Glomerular visceral epithelial cell (primary cell): Measurements from ENCODE around the gene ARID1B.

Experiments
- DNase-seq: peaks from one replicate; pipeline ENCODE4 v3.0.0-alpha.2; 2016; ENCODE audit errors: extremely low spot score

The ARID1B gene

GRCh38 chr6:157047328-157047727 is 270.1 kb downstream of the ARID1B start:
- no peak for DNase-seq

DNA sequence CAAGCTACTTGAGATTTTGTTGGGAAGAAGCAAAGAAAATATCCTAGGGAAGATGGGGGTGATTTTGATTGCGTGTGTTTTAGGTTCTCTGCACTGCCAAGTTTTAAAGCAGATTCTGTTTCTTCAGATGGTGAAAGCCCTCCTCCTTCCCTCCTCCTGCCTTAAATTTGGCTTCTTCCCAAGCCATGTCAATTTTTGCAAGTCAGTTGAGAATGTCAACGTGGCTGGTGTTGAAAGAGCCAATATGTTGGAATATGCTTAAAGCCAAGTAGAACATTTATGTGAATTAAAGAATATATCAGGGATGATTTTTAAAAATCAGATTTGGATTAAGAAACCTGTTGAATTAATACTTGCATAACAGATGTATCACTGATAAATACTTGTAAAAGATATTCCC is 270.8 kb downstream of the ARID1B start:
- no peak for DNase-seq

- DNase-seq: no peak
Observed at GRCh38 chr6:157049133-157049532, 272.0 kb downstream of the ARID1B start.

GRCh38 chr6:157050537-157051265 is 273.5 kb downstream of the ARID1B start:
- no peak for DNase-seq

DNA sequence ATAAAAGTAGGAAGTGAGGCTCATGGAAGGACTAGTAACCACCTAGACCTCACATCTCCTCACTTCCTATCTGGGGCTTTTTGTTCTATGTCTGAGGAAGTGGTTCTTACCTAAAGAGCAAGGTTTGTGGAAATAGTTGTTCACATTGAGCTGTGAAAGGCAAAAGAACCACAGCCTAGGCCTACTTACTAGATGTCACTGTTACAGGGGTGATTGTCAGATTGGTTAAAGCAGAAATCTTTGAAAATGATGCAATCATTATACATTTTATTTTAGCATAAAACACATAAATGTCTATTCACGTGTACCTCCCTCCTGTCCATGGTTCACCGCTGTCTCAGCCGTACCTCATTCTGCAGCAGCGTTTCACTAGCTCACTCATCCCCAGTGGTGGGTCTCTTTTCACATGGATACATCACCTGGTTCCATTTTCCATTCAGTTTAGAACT is 277.4 kb downstream of the ARID1B start:
- no peak for DNase-seq

DNA sequence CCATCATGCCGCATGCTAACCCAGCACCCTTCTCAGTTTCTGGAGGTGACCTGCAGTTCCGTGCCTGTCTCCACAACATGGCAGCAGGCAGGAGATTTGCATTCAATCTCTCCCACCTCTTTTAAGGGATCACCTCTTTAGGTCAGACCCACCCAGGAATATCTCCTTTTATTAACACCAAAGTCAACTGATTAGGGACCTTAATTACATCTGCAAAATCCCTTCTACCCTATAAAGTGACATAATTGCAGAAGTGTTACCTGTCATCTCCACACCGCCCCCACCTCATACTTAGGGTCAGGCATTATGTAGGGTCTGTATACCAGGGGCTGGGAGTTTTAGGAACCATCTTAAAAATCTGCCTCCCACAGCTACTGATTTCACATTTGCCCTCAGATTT is 278.7 kb downstream of the ARID1B start:
- DNase-seq: no peak

GRCh38 chr6:157056275-157056674 is 279.1 kb downstream of the ARID1B start:
- no peak for DNase-seq

- no peak for DNase-seq
Observed at GRCh38 chr6:157058574-157058973, 281.4 kb downstream of the ARID1B start.

DNA sequence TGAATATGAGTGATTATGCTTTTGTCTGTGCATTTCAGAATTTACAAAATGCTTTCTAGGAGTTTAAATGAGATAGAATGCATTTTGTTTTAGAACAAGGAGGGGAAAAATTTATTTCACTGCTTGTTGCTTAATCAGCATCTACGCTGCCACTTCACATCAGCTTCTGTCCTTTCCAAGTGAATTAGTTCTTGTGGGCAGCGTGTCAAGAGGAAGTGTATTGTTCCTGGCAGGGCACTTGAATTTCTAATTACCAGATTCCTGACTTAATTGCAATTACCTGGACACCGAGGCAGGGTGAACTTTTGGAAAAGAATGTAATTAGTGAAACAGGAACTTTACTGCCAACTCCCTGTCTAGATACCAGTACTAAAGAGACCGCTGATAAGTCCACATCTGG is 282.6 kb downstream of the ARID1B start:
- DNase-seq: no peak

DNA sequence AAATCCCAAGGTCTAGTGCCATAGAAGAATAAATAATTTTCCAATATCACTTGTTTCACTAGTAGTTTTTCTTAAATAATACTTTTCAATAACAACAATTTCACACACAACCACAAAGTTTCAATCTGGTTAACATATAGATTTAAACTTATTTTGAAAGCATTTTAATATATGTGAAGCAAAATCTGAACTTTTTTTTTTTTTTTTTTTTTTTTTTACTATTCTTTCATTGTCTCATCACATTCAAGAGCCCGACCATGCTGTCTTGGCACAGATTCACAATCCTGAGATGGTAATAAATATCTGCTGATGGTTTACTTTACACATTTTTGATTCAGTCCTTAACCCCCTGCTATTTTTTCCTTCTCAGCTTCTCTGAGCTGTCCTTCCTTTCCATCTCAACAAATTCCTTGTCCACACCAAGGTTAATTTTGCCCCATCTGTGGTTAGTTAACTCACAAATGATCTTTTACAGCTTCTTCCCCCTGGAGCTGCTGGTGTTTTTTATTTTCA is 283.3 kb downstream of the ARID1B start:
- peak; percentile 31 for DNase-seq

DNA sequence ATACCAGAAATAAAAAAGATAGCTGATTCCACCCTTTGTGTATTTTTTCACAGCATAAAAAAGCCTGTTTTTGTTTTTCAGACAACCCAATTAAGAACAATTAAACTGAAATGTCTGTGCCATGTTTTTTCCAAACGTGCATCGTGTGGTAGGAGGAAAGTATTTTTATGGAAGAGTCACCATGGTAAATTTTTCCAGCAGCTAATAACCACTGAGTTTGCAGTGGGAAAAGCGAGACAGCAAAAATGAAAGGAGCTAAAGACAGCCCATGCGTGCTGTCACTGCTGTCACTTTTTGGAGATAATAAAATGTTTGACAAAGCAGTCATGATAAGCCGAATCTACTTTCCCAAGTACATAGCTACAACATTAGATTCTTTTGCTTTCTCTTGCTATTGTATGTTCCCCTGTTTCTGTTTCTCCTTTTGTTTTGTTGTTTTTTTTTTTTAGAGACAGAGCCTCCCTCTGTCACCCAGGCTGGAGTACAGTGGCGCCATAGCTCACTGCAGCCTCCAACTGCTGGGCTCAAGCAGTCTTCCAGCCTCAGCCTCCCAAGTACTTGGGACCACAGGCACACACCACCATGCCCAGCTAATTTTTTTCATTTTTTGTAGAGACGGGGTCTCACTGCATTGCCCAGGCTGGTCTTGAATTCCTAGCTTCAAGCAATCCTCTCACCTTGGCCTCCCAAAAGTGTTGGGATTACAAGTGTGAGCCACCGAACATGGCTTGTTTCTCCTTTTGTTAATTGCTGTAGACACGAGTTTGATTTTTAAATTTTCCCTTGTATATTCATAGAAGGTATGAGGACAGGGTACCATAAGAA is 284.8 kb downstream of the ARID1B start:
- DNase-seq: no peak

DNA sequence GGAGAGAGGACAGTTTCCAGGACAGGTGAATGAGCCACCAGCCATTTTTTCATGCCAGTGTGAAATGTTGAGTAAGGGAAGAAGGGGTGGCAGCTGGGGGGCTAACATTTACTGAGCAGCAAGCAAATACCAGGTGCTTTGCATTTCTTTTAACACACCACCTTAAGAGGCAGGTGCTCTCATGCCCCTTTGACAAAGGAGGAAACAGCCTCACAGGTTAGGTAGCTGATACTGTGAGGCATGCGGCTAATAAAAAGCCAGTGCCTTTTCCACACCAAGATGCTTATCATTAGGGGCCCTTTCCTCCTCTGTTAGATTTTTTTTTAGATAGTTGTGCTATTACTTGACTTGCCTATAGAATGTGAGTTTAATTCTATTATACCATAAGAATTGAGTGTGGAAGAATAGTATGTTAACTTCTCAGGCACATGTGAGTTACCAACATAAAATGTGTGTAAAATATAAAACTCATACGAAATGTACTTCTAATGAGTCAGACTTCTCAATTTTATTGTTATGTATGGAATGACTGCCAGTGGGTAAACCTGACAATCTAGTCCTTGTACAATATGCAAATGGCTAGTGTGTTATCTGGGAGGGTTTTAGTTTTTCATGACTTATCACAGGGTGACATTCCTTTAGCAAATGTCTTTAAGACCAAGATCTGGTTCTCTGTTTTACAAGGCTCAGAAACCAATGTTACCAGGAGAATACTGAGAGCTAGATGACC is 286.2 kb downstream of the ARID1B start:
- no peak for DNase-seq

DNA sequence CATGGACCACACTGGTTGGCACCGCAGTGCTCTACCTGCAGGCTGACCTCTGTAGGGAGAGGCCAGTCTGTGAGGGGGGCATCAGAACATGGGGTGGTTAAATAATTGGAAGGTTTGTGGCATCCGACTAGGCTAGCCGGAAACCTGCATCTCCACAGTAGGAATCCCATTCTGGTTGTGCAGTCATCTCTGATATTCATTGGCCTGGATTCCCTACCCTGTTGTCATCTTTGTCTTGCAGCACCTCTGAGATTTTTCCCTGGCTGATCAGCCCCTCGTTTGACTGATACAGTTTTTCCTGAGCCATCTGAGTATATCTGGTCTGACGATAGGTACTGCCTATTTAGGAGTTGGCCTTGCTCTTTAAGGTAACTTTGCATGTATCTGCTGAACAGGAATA is 286.7 kb downstream of the ARID1B start:
- no peak for DNase-seq

GRCh38 chr6:157064502-157064901 is 287.3 kb downstream of the ARID1B start:
- no peak for DNase-seq

GRCh38 chr6:157065366-157065765 is 288.2 kb downstream of the ARID1B start:
- no peak for DNase-seq

- no peak for DNase-seq
Observed at GRCh38 chr6:157066781-157067491, 289.8 kb downstream of the ARID1B start.

DNA sequence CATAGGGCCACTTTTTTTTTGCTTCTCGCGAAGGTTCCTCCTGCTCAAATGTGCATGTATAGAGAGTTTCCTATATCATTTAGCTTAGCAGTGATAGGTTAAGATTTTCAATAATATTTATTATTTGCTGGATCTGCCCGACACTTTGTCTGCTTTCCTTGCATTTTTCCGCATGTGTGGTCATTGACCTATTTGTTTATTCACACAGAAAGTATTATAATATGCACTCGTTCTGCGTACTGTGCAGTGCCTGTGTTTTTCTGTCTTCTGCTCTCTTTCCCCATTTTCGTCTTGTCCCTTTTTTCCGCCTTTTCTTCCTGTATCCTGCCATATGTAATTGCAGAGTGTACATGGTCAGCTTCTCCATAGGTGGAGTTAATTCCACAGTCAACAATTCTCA is 290.3 kb downstream of the ARID1B start:
- no peak for DNase-seq

DNA sequence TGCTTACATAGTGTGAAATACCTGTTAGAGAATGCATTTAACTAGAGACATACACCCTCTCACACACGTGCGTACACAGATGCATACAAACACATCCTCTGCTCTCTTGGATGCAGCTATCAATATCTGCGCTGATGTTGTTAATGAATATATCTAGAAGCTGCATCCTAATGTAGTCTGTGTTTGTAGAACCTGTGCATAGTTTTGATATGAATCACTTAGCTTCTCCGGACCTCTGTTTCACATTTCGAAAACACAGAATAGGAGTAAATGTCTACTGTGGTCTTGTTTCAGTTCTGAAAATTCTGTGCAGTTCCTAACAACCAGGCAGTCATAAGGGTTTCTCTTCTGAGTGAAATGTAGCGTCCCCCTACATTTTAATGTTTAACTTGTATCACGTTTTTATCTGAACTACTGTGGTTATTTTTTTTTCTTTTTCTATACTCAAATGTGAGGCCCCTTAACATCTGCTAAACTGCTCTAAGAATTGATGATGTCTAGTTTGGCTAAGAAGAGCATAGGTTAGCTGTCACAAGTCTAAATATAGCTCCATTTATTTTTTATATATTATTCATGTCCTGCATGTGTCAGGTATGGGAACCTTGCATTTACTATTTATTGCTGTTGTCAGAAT is 291.6 kb downstream of the ARID1B start:
- peak; percentile 54 for DNase-seq

DNA sequence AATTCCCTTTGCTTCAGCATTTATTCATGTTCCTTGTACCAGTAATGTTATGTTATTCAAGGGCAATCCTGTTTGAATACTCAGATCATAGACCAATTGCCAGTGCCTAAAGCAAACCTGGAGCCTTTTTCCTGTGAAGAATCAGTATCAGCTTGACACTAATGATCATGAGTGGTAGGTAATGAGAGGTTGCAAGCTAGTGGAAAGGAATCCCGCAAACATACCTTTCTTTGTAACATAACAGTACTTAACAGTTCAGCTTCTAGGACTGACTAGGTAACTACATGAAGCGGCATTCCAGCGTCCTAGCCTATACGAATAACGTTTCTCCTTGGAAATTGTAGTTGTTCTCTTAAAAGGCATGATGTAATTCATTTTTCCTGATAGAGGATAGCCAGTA is 292.4 kb downstream of the ARID1B start:
- no peak for DNase-seq

DNA sequence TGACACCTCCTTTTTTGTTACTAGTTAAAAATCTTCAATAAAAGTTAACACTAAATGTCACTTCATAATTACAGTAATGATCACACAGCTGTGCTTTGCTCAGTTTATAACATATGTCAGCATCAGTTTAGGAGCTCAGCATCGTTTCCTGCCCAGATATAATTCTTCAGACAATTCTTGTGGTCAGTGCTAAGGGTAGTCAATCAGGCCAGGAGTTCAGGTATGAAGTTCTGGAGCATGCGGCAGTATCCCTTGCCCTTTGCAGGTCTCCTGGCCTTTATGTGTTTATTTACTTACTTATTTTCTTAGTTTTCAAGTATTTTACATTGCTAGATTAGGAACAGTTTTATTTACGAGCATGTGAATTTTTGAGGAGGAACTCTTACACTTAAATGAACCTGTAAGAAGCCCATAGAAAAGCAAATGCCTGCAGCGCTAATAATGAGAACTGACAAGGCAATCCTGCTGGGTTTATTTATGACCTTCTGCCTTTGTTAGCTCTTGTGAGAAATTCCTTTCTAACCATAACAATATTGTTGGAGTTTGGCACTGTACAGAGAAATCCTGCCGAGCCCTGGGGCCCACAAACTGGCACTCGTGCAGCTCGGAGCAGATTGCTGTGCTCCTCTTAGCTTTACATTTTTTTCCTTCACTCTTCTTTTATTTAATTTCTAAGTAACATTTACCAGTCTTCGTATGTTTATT is 293.4 kb downstream of the ARID1B start:
- DNase-seq: no peak

DNA sequence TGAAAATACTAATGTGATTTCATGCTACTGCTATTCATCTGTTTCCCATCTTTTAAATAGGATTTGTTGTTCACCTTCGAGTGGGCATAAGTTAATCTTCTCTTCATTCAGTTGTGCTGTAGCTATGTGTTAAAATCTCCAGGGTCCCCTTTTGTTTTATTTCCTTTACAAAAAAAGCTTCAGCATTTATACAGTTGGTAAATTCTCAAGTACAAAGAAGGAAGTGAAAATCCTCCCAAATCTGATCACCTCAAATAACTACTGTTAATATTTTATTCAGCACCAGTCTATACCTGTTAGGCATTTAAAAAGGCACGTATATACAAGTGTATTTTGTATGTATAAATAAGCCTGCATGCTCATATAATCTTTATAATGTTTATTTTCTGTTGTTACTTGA is 294.9 kb downstream of the ARID1B start:
- DNase-seq: no peak
